Measurements from ENCODE around the gene GRID2.

GRID2 gene

GRCh38 chr4:92524131-92524530, 220.4 kb downstream of the GRID2 start:
- TF ChIP-seq FOXP2 (optimal IDR thresholded peaks at IDR 0.05; ENCODE audit: borderline replicate concordance, extremely low read depth, extremely low read length, insufficient read depth) (no peak), POLR2AphosphoS5 (IDR thresholded peaks at IDR 0.05; ENCODE audit: low read depth, low read length) (no peak), REST (IDR thresholded peaks at IDR 0.05; ENCODE audit: insufficient read depth in 1 of 2, low read depth in 2 of 2, low read length in 2 of 2) (no peak), TAF1 (IDR thresholded peaks at IDR 0.05; ENCODE audit: borderline replicate concordance, insufficient read depth, low read length) (no peak), SIN3A (IDR thresholded peaks at IDR 0.05; ENCODE audit: borderline replicate concordance, insufficient read depth, low read length) (no peak)

GRCh38 chr4:92528541-92528940, 224.8 kb downstream of the GRID2 start:
- TF ChIP-seq TAF1 (IDR thresholded peaks at IDR 0.05; ENCODE audit: borderline replicate concordance, insufficient read depth, low read length) (no peak), REST (IDR thresholded peaks at IDR 0.05; ENCODE audit: insufficient read depth in 1 of 2, low read depth in 2 of 2, low read length in 2 of 2) (no peak)

GRCh38 chr4:92529510-92529909, 225.7 kb downstream of the GRID2 start:
- no peak for TF ChIP-seq SIN3A (IDR thresholded peaks at IDR 0.05; ENCODE audit: borderline replicate concordance, insufficient read depth, low read length)
- TF ChIP-seq POLR2AphosphoS5 (IDR thresholded peaks at IDR 0.05; ENCODE audit: low read depth, low read length), result no peak
- no peak for TF ChIP-seq FOXP2 (optimal IDR thresholded peaks at IDR 0.05; ENCODE audit: borderline replicate concordance, extremely low read depth, extremely low read length, insufficient read depth)
- no peak for TF ChIP-seq TAF1 (IDR thresholded peaks at IDR 0.05; ENCODE audit: borderline replicate concordance, insufficient read depth, low read length)
- TF ChIP-seq REST (IDR thresholded peaks at IDR 0.05; ENCODE audit: insufficient read depth in 1 of 2, low read depth in 2 of 2, low read length in 2 of 2), result no peak

GRCh38 chr4:92535599-92535998, 231.8 kb downstream of the GRID2 start:
- TF ChIP-seq TAF1 (IDR thresholded peaks at IDR 0.05; ENCODE audit: borderline replicate concordance, insufficient read depth, low read length) (no peak), SIN3A (IDR thresholded peaks at IDR 0.05; ENCODE audit: borderline replicate concordance, insufficient read depth, low read length) (no peak), REST (IDR thresholded peaks at IDR 0.05; ENCODE audit: insufficient read depth in 1 of 2, low read depth in 2 of 2, low read length in 2 of 2) (no peak), FOXP2 (optimal IDR thresholded peaks at IDR 0.05; ENCODE audit: borderline replicate concordance, extremely low read depth, extremely low read length, insufficient read depth) (no peak), POLR2AphosphoS5 (IDR thresholded peaks at IDR 0.05; ENCODE audit: low read depth, low read length) (no peak)

GRCh38 chr4:92551616-92552015, 247.8 kb downstream of the GRID2 start:
- no peak for TF ChIP-seq POLR2AphosphoS5 (IDR thresholded peaks at IDR 0.05; ENCODE audit: low read depth, low read length)
